ENCODE measurements around the gene XRN2. TPM values are rescaled to one million over a fixed set of nuclear protein-coding genes. Genes with fewer than 3 reads are reported as not detected.
"Not testable (repeated sequence)": the region's sequence is repeated elsewhere in the genome, so short reads cannot be mapped to it uniquely, and the experiment has no call there.

Gene XRN2
- total and polyA plus RNA-seq, 9 donors: 35.8 to 65.8 (median 50.2) TPM

- DNase-seq: no peak
- no peak within 1 kb of the TSS for H3K4me3 ChIP-seq
- no peaks in the 10 kb centered on the region for H3K9me3 ChIP-seq
- 7 to 9% (median 8%) methylated on average over 50 to 57 of the region's 57 CpGs for WGBS, 3 donors
- intact Hi-C loops (cut with DNase I): no loop called here
- H3K27me3 ChIP-seq: peaks cover 18% of the 10 kb centered on the region
- TF ChIP-seq POLR2A (IDR thresholded peaks at IDR 0.05) (no peak), EP300 (IDR thresholded peaks at IDR 0.05) (no peak), CTCF (IDR thresholded peaks at IDR 0.05) (no peak)
- no peak within 1 kb of the TSS for H3K27ac ChIP-seq
- H3K36me3 ChIP-seq: no peaks in the 10 kb centered on the region
- H3K4me1 ChIP-seq (ENCODE audit: insufficient read depth): peaks cover 5% of the 10 kb centered on the region
Measured at GRCh38 chr20:21397341-21398108, 94.4 kb downstream of the XRN2 start, which contains the start of gene NKX2-4. Gene NKX2-4 (minus strand): TSS chr20:21397526. CDS start chr20:21397399, 127 bp downstream.

GRCh38 chr20:21398109-21399004, 95.2 kb downstream of the XRN2 start:
- no peak overlapping the region for H3K4me3 ChIP-seq
- H3K9me3 ChIP-seq: no peaks in the 10 kb centered on the region
- intact Hi-C loops (cut with DNase I): no loop called here
- no peak overlapping the region for H3K27ac ChIP-seq
- no peaks in the 10 kb centered on the region for H3K36me3 ChIP-seq
- TF ChIP-seq EP300 (IDR thresholded peaks at IDR 0.05) (no peak), POLR2A (IDR thresholded peaks at IDR 0.05) (no peak), CTCF (IDR thresholded peaks at IDR 0.05) (no peak)
- 26 to 38% (median 30%) methylated on average over 10 of the region's 10 CpGs for WGBS, 3 donors
- no peak for DNase-seq
- H3K4me1 ChIP-seq (ENCODE audit: insufficient read depth): peaks cover 5% of the 10 kb centered on the region
- peaks cover 18% of the 10 kb centered on the region for H3K27me3 ChIP-seq

- Histone ChIP-seq H3K4me3 (no peak overlapping the region), H3K9me3 (no peaks in the 10 kb centered on the region), H3K36me3 (no peaks in the 10 kb centered on the region), H3K4me1 (ENCODE audit: insufficient read depth) (peaks cover 5% of the 10 kb centered on the region), H3K27ac (no peak overlapping the region), H3K27me3 (peaks cover 18% of the 10 kb centered on the region)
- intact Hi-C loops (cut with DNase I): no loop called here
- WGBS, 3 donors: 29 to 40% (median 34%) methylated on average over 5 of the region's 5 CpGs
- DNase-seq: no peak
- no peak for TF ChIP-seq CTCF (IDR thresholded peaks at IDR 0.05)
- TF ChIP-seq EP300 (IDR thresholded peaks at IDR 0.05): no peak
- TF ChIP-seq POLR2A (IDR thresholded peaks at IDR 0.05): no peak
Measured at GRCh38 chr20:21399005-21399475, 95.9 kb downstream of the XRN2 start.

- H3K27ac ChIP-seq: no peak overlapping the region
- intact Hi-C loops (cut with DNase I): no loop called here
- H3K36me3 ChIP-seq: no peaks in the 10 kb centered on the region
- no peak overlapping the region for H3K4me3 ChIP-seq
- H3K4me1 ChIP-seq (ENCODE audit: insufficient read depth): no peaks in the 10 kb centered on the region
- H3K27me3 ChIP-seq: no peaks in the 10 kb centered on the region
- TF ChIP-seq POLR2A (IDR thresholded peaks at IDR 0.05) (no peak), CTCF (IDR thresholded peaks at IDR 0.05) (no peak), EP300 (IDR thresholded peaks at IDR 0.05) (no peak)
- DNase-seq: no peak
- H3K9me3 ChIP-seq: no peaks in the 10 kb centered on the region
Measured at GRCh38 chr20:21411725-21412124, 108.6 kb downstream of the XRN2 start.

GRCh38 chr20:21413996-21414395, 110.9 kb downstream of the XRN2 start:
- H3K9me3 ChIP-seq; H3K4me1 ChIP-seq (ENCODE audit: insufficient read depth); H3K36me3 ChIP-seq; H3K27ac ChIP-seq; DNase-seq; H3K4me3 ChIP-seq; H3K27me3 ChIP-seq; intact Hi-C loops (cut with DNase I): not testable (repeated sequence)
- WGBS, 3 donors: 49 to 53% (median 52%) methylated on average over 3 of the region's 3 CpGs

GRCh38 chr20:21419147-21419546, 116.0 kb downstream of the XRN2 start:
- 48 to 70% (median 57%) methylated on average over 2 of the region's 2 CpGs for WGBS, 3 donors
- H3K4me3 ChIP-seq; intact Hi-C loops (cut with DNase I); H3K27me3 ChIP-seq; H3K4me1 ChIP-seq (ENCODE audit: insufficient read depth); H3K27ac ChIP-seq; H3K36me3 ChIP-seq; DNase-seq; H3K9me3 ChIP-seq: not testable (repeated sequence)

Data from ovary (tissue), 9 donors.